ENCODE data around the gene GLB1L.
A peak's percentile ranks its signal among the peaks of the same experiment; 100 is the strongest.

Gene GLB1L

Small RNA genes within 50 kb of the gene (small RNA-seq; reads per million reads assigned to genes)
- gene MIR153-1 (ENCODE audit: insufficient read depth): 29.5 reads per million, percentile 93 among the genes with 10 or more reads in this experiment
